GM12875 (cell line): Measurements from ENCODE around the gene THAP5.
"Not testable (repeated sequence)": the region's sequence is repeated elsewhere in the genome, so short reads cannot be mapped to it uniquely, and the experiment has no call there.

Experiments used
- H3K4me3 ChIP-seq: one replicate; pipeline ENCODE4 v1.5.1; 2011; ENCODE audit warnings: low read depth, low read length, control low read depth
- TF ChIP-seq, protein P1 (sequence below): IDR thresholded peaks from 2 replicates; pipeline ENCODE4 v1.5.1; 2011; ENCODE audit warnings: low read depth, mild to moderate bottlenecking, control low read depth, inconsistent platforms, low read length, moderate library complexity, borderline replicate concordance; ENCODE audit not compliant: insufficient read depth

The THAP5 gene

DNA sequence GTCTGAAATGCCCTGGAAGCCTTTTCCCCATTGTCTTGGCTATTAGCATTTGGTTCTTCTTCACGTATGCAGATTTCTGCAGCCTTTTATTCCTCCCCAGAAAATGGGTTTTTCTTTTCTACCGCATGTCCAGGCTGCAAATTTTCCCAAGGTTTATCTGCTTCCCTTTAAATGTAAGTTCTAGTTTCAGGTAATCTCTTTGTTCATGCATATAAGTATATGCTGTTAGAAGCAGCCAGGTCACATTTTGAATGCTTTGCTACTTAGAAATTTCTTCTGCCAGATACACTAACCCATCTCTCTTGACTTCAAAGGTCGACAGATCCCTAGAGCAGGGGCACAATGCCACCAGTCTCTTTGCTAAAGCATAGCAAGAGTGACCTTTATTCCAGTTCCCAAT, 12.3 kb downstream of the THAP5 start:
- TF ChIP-seq, protein P1, sequence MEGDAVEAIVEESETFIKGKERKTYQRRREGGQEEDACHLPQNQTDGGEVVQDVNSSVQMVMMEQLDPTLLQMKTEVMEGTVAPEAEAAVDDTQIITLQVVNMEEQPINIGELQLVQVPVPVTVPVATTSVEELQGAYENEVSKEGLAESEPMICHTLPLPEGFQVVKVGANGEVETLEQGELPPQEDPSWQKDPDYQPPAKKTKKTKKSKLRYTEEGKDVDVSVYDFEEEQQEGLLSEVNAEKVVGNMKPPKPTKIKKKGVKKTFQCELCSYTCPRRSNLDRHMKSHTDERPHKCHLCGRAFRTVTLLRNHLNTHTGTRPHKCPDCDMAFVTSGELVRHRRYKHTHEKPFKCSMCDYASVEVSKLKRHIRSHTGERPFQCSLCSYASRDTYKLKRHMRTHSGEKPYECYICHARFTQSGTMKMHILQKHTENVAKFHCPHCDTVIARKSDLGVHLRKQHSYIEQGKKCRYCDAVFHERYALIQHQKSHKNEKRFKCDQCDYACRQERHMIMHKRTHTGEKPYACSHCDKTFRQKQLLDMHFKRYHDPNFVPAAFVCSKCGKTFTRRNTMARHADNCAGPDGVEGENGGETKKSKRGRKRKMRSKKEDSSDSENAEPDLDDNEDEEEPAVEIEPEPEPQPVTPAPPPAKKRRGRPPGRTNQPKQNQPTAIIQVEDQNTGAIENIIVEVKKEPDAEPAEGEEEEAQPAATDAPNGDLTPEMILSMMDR: no peak
- no peak overlapping the region for H3K4me3 ChIP-seq

DNA sequence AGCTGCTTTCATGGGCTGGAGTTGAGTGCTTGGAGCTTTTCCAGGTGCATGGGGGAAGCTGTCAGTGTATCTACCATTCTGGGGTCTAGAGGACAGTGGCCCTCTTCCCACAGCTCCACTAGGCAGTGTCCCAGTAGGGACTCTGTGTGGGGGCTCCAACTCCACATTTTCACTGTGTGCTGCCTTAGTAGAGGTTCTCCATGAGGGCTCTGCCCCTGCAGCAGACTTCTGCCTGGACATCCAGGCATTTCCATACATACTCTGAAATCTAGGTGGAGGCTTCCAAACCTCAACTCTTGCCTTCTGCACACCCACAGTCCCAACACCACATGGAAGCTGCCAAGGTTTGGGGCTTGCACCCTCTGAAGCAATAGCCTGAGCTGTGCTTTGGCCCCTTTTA, 12.8 kb downstream of the THAP5 start:
- not testable (repeated sequence) for H3K4me3 ChIP-seq

- H3K4me3 ChIP-seq: not testable (repeated sequence)
These were observed 21.2 kb downstream of the THAP5 start for GRCh38 chr7:108548141-108548896.

- no peak overlapping the region for H3K4me3 ChIP-seq
- TF ChIP-seq, protein P1: no peak
These were observed 28.0 kb downstream of the THAP5 start for GRCh38 chr7:108541478-108541877.

- not testable (repeated sequence) for H3K4me3 ChIP-seq
These were observed 30.8 kb downstream of the THAP5 start for GRCh38 chr7:108538685-108539084.

DNA sequence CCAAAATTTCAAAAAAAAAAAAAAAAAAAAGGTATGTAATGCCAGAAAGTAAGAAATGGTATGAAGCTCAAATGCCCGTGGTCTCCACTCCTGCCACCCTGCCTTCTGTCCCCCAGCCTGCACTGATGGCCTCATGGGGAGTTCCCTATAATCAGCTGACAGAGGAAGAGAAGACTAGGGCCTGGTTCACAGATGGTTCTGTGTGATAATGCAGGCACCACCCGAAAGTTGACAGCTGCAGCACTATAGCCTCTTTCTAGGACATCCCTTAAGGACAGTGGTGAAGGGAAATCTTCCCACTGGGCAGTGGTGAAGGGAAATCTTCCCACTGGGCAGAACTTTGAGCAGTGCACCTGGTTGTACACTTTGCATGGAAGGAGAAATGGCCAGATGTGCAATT, 31.3 kb downstream of the THAP5 start:
- not testable (repeated sequence) for H3K4me3 ChIP-seq

- no peak overlapping the region for H3K4me3 ChIP-seq
- TF ChIP-seq, protein P1: no peak
These were observed 32.3 kb downstream of the THAP5 start for GRCh38 chr7:108537229-108537628.

GRCh38 chr7:108535744-108536143, 33.8 kb downstream of the THAP5 start:
- TF ChIP-seq, protein P1: no peak

GRCh38 chr7:108535257-108535656, 34.2 kb downstream of the THAP5 start:
- H3K4me3 ChIP-seq: no peak overlapping the region
- TF ChIP-seq, protein P1: no peak

More at GRCh38 chr7:108535744-108536143, 33.8 kb downstream of the THAP5 start:
- H3K4me3 ChIP-seq: no peak overlapping the region
